LNCaP clone FGC (cell line): Measurements from ENCODE around the gene GID8.

Source experiments
- DNase-seq: peaks from one replicate; pipeline ENCODE4 v3.0.0-alpha.2; 2011; ENCODE audit warnings: low read depth
- H3K4me3 ChIP-seq: 2 replicates; pipeline ENCODE4 v1.5.1; 2011; ENCODE audit warnings: mild to moderate bottlenecking, low read depth, low read length, control low read depth
- CTCF ChIP-seq: IDR thresholded peaks from 2 replicates; pipeline ENCODE4 v1.5.1; 2012; ENCODE audit warnings: mild to moderate bottlenecking; ENCODE audit not compliant: control insufficient read depth, insufficient read depth; ENCODE audit errors: extremely low read depth

GID8 gene

GRCh38 chr20:62995481-62995880, 57.5 kb downstream of the GID8 start:
- no peak for DNase-seq
- no peak for TF ChIP-seq CTCF
- no peak overlapping the region for H3K4me3 ChIP-seq

GRCh38 chr20:62995898-62996595, 58.1 kb downstream of the GID8 start:
- no peak for DNase-seq
- TF ChIP-seq CTCF: no peak
- no peak overlapping the region for H3K4me3 ChIP-seq

- no peak for TF ChIP-seq CTCF
- no peak overlapping the region for H3K4me3 ChIP-seq
- DNase-seq: no peak
Observed at GRCh38 chr20:62996596-62996982, 58.6 kb downstream of the GID8 start.

- no peak overlapping the region for H3K4me3 ChIP-seq
- DNase-seq: no peak
- TF ChIP-seq CTCF: no peak
Observed at GRCh38 chr20:62997417-62998035, 59.6 kb downstream of the GID8 start.
